ENCODE data around the gene CPXM2.

DNA sequence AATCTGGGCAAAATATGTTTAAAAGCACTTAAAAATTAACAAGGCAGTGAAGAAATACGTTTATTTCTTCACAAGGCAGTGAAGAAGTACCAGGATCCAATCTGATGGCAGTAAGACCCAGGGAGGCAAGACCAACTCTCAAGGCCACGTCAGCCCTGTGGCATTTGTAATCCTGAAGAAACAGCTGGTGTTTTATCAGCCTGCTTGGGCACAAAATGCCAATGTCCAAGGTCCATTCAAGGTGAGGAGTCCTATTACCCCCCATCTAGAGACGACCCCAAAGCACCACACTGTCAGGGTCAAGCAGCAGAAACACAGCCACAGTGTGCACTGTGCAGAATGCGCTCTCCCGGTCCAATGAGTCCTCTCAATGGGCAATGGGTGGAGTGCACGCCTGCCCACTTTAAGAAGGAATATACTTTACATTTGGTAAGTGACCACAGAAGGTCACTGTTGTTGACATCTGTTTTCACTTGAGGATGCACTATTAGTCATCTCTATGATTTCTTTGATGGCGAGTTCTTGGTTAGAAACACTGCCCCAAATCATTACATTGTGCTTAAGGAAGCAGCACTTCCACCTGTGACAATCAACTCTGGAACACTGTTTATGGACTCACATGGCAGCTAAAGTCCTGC lies 12.8 kb downstream of the CPXM2 start:
- TF ChIP-seq, protein P1, sequence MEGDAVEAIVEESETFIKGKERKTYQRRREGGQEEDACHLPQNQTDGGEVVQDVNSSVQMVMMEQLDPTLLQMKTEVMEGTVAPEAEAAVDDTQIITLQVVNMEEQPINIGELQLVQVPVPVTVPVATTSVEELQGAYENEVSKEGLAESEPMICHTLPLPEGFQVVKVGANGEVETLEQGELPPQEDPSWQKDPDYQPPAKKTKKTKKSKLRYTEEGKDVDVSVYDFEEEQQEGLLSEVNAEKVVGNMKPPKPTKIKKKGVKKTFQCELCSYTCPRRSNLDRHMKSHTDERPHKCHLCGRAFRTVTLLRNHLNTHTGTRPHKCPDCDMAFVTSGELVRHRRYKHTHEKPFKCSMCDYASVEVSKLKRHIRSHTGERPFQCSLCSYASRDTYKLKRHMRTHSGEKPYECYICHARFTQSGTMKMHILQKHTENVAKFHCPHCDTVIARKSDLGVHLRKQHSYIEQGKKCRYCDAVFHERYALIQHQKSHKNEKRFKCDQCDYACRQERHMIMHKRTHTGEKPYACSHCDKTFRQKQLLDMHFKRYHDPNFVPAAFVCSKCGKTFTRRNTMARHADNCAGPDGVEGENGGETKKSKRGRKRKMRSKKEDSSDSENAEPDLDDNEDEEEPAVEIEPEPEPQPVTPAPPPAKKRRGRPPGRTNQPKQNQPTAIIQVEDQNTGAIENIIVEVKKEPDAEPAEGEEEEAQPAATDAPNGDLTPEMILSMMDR (IDR thresholded peaks at IDR 0.05; ENCODE audit: insufficient read depth, low read length, poor library complexity, severe bottlenecking), result no peak
- TF ChIP-seq EZH2phosphoT487 (conservative IDR thresholded peaks at IDR 0.05; ENCODE audit: low read length), result no peak

All from SU-DHL-6 (cell line).